Stimulated activated CD8-positive, alpha-beta memory T cell treated with anti-CD3 and anti-CD28 coated beads, Interleukin-4, amount 100 ng/mL, for 1 hour (primary cell): Measurements from ENCODE around the gene ARHGEF38.
"Not testable (repeated sequence)": the region's sequence is repeated elsewhere in the genome, so short reads cannot be mapped to it uniquely, and the experiment has no call there.

Experiments used
- DNase-seq, 2 donors: peaks; one replicate each; pipeline ENCODE4 v3.0.0-alpha.2; 2020; ENCODE audit warnings: low read depth in 2 of 2, low spot score in 1 of 2

The ARHGEF38 gene

DNA sequence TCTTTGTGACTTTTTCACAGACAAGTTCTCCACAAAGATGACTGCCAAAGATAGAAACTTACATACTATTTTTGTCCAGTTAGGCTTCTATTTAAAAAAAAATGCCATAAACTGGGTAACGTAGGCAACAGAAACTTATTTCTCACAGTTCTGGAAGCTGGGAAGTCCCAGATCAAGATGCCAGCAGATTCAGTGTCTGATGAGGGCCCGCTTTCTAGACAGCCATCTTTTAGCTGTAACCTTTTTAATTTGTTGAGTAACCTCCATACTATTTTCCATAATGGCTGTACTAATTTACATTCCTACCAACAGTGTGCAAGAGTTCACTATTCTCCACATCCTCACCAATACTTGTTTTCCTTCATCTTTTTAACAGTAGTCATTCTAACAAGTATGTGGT is 55.5 kb downstream of the ARHGEF38 start:
- no peak for DNase-seq

DNA sequence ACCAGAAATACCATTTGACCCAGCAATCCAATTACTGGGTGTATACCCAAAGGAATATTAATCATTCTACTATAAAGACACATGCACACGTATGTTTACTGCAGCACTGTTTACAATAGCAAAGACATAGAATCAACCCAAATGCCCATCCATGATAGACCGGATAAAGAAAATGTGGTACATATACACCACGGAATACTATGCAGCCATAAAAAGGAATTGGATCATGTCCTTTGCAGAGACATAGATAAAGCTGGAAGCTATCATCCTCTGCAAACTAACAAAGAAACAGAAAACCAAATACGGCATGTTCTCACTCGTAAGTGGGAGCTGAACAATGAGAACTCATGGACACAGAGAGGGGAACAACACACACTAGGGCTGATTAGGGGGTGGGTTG is 57.4 kb downstream of the ARHGEF38 start:
- DNase-seq: not testable (repeated sequence)

DNA sequence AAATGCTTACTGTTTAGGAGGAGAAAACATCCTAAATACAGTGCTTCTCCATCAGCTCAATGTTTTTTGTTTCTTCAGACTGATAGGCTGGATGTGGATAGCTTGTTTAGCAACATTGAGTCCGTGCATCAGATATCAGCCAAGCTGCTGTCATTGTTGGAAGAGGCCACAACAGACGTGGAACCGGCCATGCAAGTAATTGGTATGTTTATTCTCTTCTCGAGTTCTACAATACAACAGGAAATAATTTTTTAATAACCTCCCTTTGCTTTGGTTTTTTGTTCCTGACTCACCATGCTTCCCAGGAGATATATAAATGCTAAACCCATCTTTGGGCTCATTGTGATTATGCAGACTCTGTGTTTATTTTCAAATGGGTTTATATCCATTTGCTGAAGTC is 60.9 kb downstream of the ARHGEF38 start:
- no peak for DNase-seq

DNA sequence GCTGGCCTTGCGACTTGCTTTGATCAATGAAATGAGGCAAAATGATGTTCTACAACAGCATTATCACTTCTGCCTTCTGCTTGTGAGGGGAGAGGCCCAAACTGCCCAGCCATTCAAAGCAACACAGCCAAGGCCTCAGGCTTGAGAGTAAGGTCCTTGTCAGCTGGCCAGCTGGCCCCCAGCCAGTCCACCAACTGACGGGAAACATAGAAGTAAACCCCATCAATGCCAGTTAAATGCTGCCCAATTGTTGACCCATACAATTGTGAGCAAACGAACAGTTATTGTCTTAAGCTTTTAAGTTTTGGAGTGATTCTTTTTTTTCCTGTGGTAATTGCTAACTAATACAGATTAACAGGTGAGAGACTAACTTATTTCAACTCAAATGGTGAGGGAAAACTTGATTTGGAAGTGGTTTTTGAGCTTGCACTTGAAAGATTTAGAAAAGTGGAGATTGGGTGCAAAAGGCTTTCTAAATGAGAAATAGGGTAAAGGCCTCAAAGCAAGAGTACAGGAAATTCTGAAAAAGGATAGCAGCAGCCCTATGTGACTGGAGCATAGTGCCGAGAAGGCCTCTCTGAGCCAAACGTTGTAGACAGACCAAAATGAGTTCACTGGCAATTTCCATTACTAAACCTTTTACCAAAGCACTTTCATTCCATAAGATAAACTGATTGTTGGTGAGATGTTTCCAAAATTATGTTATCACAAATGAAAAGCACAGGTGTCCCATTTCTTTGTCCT is 66.9 kb downstream of the ARHGEF38 start:
- DNase-seq: no peak

DNA sequence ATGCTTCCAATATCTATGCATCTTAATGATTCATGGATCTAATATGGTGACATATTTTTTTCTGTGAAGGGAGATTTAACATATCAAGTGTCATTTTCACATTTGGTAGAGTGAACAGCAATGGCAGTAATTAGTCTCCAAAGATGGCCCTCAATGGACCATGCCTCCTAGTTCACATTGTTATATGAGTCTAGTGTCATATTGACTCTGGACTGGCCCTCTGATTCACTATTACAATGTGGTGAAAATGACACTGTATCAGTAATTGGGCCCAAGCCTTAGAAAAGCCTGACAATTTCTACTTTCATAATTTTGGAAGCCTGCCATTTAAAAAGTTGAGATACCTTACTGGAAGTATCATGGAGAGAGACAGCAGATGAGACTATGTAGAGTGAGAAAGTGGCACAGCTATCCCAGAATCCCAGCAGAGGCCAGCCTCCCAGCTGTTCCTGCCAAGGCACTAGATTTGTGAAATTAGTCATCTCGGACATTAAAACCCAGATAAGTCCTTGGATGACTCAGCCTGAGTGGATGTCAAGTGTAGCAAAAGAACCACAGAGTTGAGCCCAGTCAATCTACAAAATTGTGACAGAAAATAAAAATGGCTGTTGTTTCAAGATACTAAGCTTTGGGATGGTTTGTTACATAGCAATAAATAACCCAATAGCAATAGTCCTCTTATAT is 68.4 kb downstream of the ARHGEF38 start:
- no peak for DNase-seq

DNA sequence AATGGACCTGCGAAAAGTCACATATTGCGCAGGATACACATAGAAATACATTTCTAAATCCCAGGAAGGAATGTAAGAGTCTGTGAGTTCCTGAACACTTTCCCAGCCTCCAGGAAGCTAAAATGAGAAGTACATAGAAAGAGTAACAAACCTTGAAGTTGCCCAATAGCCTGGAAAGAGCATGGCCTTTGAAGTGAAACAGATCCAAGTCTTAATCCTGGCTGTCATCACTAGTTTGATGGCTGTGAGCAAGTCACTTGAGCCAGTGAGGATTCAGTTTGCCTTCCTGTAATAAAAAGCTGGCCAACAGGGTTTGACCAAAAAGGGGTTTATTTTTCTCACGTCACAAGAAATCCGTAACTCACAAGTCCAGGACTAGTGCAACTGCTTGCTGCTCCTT is 69.8 kb downstream of the ARHGEF38 start:
- no peak for DNase-seq

DNA sequence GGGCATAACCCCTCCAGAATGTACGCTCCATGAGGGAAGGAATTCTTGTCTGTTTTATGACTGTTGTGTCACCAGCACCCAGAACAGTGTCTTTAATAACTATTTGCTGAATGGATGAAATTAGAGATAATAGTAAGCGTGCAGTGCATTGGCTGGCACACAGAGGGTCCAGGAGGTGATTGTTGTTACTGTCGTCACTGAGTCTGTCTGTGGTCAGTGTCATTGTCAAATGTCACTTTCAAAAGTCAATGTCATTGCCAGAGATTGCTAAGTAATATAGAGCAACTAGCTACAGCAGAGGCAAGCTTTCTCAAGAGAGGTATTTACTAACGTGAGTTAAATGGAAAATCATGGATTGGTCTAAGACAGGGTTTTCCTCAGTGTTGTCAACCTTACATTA is 70.7 kb downstream of the ARHGEF38 start:
- no peak for DNase-seq

DNA sequence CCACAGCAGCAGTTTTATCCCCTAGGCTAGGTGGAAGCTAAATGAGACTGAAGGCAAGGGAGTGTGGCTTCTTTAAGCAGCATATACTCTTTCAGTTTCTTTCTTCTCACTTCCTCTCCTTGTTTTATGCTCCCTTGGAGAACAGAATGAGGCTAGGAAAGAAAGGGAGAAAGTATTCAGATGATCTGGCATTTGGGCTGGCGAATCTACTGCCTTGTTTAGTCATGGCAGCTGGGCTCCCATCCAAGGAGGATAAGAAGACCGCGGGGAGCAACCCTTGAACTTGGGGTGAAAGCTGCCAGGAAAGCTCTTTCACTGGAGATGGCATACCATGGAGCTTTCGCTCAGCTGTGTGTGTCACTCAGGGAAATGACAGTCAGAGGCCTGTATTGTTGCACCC is 72.1 kb downstream of the ARHGEF38 start:
- DNase-seq: no peak

DNA sequence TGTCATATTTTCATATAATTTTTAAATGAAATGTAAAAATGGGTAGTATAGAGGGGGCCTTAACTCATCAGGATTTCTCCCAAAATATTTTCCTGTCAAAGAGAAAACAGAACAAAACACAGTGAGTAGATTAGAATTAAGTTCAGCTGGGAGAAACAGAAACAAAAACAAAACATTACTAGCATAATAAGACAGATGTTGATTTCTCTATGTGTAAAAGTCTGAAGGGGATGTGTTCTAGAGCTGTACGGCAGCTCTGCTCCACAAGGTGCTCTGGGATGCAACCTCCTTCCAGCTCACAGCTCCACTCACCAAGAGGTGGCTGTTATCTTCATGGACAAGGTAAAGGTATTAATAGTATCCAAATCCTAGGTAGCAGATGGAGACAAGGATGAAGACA is 72.8 kb downstream of the ARHGEF38 start:
- no peak for DNase-seq

DNA sequence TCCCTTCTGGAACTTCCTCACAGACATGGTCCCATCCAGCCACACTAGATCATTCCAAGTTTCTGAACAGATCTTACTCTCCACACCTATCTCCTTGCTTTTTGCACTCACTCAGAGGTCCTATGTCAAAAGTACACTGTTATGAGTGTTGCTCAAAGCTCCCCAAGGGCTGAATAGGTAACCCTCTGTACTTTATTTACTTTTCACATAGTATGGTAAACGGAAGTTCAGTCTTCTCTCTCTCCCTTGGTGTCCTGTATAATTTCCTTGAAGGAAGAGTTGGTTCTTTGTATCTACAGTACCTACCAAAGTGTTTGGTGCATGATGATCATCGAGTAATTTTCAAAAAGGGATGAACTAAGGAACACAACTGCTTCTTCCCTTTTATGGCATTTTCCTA is 74.4 kb downstream of the ARHGEF38 start:
- no peak for DNase-seq

DNA sequence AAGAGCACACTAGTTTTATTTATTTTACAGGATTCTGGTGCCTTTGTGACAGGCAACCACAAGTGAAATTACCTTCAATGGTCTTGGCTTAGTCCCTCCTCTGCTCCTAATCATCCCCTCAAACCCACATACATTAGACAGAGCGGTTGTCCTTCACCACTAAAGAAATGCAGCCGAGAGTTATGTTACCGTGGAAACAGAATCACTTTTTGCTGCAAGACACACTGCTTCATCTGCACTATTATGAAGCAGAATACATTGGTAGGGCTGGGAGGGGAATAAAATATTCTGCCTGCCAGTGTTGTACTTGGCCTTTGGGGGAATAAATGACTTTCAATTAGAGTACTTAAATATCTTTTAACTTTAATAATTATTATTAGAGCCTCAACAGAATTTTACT is 75.2 kb downstream of the ARHGEF38 start:
- no peak for DNase-seq

DNA sequence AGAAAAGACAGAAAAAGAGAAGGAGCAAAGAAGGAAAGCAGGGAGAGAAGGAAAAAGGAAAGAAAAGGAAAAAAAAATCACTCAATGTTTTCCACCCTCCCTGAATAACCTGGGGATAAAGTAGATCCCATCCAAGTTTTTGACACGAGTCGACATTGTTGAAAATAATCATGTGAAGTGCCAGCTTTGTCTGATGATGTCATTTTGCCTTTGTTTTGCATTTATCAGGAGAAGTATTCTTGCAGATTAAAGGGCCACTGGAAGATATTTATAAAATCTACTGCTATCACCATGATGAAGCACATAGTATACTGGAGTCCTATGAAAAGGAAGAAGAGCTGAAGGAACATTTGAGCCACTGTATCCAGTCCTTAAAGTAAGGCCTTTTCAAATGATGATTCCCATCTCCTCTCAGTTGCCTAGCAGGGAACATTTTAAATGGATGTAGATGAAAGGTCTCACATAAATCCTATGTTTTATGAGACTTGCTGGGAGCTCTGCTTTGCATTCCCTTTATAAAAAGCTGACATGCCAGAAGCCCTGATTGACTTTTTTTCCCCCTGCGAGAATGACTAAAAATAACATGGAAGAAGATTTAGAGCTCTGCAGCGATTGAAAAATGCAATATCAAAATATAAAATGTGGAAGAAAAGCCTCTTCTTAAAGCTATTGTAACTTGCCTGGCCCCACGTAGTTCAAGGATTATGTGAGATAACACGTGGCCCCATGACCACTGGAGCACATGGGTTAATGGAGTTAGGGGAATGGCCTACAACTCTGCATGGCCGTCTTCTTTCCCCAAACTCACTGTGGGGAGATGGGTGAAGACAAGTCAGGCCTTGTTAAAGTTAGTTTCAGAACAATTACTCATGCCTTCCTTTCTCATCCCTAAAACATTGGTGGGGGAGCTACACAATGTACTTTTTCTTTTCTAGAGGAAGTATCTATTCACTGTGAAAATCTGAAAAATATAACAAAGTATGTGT is 78.5 kb downstream of the ARHGEF38 start:
- no peak for DNase-seq

DNA sequence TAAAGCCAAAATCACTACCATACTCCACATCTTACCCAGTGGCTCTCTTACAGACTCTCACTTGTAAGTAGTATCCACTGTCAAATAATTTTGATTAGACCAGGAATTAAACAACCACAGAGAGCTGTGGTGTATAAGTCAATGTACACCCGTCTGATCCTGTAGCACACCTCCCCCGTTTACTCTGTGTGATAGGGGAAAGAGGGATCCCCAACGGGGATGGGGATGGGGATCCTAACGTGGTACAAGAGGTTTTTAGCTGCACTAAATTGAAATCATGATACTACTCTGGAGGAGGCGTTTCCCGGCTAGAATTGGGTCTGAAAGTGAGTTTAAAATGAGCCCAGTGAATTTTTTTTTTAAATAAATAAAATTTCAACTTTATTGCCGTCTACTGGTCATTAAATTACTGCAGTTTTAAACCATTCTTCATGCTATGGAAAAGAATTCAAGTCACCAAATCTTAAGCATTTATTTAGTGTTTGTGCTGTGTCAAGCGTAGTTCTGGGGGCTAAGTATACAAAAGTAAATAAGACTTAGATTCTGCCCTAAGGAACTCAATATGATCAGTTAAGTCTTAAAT is 79.5 kb downstream of the ARHGEF38 start:
- DNase-seq: no peak

DNA sequence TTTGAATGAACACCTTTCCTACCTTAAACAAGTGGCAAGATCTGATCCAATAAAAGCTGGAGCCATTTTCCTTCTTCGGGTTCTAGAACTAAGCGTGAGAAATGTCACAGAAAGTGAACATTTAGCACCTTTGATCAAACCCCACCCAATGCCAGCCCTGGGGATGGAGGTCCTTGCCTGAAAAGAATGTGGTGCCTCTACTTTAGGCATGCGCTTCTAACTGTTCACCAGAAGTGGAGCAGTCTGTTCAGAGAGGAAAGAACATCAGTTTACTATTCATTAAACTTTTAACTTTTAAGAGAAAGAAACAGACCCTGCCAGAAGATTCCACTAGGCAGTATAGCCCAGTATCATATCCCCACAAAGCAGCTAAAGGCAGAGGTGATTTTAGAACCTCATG is 80.2 kb downstream of the ARHGEF38 start:
- DNase-seq: no peak

DNA sequence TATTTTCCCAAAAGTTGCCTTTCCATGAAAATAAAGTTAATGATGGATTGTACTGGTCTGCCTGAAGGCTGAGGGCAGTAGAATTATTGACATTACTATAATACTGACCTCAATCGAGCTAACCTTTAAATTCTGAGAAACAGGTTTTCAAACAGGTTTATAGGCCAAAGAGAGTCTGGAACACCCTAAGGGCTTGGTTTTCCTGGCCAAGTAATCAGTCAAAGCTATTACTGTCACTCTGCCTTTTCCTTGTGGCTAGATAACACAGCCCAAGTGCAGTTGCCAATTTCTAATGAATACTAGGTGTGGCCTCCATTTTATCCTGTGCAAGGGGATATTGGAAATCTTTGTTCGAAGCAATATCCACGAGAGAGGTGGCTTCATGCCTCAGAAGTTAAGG is 80.8 kb downstream of the ARHGEF38 start:
- no peak for DNase-seq

DNA sequence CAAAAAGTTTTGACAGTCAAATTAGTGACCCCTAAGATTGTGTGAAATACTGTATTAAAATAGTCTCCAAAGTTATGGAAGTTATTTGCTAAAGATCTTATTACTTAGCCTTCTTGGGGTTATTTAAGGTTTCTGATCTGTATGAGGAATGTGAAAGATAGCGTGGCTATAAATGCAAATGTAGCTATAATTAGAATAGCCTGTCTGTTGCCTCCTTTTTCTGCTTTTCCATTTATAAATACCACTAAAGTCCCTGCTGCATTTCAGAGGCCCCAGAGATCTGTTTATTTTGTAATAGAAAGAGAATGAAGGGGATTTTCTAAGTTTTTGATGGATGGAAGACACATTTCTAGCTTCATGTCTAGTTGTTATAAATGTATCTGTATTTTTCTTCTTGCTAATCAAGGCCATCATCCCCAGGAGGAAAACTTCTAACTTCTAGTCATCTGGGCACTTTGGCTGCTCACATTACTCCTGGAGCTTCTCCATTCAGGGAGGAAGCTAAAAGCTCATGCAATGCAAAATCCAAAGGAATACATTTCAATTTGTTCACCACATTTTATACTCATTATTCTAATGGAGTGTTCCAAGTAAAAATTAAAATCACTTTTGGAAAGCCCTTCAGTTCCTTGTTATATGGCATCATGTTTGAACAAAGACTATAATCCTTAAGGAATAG is 82.1 kb downstream of the ARHGEF38 start:
- no peak for DNase-seq

DNA sequence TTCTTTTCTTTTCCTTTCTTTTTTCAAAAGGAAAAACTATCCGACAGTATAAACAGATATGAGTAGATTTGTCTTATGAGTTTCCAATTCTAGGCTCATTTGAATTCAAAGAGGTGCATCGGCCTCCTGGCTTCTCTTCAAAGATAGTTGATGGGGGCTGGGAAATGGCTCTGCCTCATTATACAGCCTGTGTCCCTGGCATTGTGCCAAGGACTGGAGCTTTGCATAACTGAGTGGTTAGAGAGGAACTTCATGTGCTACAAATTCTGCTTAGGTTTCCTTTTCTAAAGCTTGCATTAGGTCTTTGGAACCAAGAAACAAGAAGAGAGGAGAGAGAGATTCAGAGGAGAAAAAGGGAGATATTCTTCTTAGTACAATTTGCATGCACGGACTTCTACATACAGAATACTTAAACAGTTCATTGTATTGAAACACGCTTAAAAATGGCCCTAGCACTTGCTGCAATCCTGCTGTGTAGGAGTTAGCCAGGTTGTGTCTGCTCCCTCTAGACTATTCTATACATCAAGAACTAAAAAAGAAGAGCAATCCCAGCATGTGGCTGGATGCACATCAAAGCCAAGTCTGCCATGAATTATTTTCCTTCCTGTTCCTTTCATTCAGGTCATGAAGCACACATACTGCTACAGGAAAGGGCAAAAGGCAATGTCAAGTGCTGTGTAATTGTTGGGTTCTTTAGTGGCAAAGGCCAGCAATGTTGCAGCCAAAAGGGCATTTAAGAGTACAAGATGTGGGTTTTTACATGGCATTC is 85.2 kb downstream of the ARHGEF38 start:
- no peak for DNase-seq

DNA sequence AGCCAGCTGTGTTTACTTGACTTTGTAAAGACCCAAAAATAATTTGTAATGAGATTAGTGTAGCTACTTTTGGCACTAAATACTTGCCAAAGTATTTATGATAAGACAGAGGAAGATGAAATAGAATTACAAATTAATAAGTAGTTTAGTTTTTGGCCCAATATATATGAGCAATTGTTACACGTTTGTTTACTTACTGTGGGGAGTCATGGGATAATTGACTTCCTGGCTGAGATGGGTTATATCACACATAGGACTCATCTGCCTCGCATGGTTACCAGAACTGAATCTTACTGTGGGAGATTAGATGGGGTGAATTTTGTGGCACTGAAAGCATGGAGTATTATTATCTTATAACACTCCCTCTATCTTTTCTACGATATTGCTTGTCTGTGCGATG is 89.4 kb downstream of the ARHGEF38 start:
- DNase-seq: no peak

DNA sequence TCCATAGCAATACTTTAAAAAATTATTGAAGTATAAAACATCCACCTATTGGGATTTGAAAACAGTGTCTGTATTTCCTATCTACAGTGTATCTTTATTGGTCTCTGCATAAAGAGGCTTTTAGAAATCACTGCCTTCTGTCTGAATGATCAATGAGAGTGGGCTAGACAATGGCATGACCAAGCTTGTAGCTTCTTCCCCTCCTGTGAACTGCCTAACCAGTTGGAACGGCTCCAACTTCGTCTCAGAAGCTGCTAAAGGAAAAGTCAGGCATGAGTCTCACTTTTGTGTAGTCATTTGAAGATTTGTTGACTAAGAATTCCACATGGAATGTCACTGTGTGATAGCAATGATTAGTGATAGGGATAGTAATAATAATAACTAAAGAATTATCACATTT is 91.8 kb downstream of the ARHGEF38 start:
- DNase-seq: no peak

DNA sequence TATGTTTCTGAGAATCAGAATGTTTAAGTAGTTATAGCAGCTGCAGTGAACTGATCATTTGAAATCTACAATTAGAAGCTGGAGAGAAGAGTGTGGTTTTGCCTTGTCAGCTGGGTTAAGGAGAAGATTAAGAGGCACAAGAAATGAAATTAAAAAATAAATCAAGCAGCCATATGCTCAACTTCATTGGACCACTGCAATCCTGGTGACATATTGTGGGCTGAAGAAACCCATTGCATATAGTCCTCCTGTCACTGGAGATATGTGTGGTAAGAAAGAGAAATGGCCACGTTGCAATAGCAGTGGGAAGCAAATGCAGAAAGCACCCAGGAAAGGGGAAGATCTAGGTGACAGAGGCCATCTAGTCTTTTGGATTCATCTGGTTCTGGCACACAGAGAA is 93.0 kb downstream of the ARHGEF38 start:
- no peak for DNase-seq
